Measurements from ENCODE around the gene KRTAP3-2.

The KRTAP3-2 gene

GRCh38 chr17:41009936-41010335, 10.2 kb upstream of the KRTAP3-2 start:
- DNase-seq, result no peak

GRCh38 chr17:41009301-41009760, 9.6 kb upstream of the KRTAP3-2 start:
- no peak for DNase-seq

- no peak for DNase-seq
Measured at GRCh38 chr17:41008811-41009210, 9.1 kb upstream of the KRTAP3-2 start, which contains the start of gene KRTAP3-1. TSS of gene KRTAP3-1 (minus strand) at chr17:41009128. CDS start at chr17:41009074, 54 bp downstream.

GRCh38 chr17:41004397-41004796, 4.7 kb upstream of the KRTAP3-2 start:
- no peak for DNase-seq

GRCh38 chr17:41003926-41004325, 4.2 kb upstream of the KRTAP3-2 start:
- DNase-seq, result no peak

- no peak for DNase-seq
Measured at GRCh38 chr17:41002814-41003213, 3.1 kb upstream of the KRTAP3-2 start.

GRCh38 chr17:41001795-41002194, 2.1 kb upstream of the KRTAP3-2 start:
- no peak for DNase-seq

GRCh38 chr17:40997361-40997760, 2.3 kb downstream of the KRTAP3-2 start:
- DNase-seq, result no peak

- DNase-seq, result no peak
Measured at GRCh38 chr17:40996829-40997228, 2.9 kb downstream of the KRTAP3-2 start.

GRCh38 chr17:40995116-40995515, 4.6 kb downstream of the KRTAP3-2 start:
- DNase-seq, result no peak

- no peak for DNase-seq
Measured at GRCh38 chr17:40993839-40994238, 5.9 kb downstream of the KRTAP3-2 start, which contains the start of gene KRTAP3-3. TSS of gene KRTAP3-3 (minus strand) at chr17:40994164. CDS start at chr17:40994097, 67 bp downstream.

GRCh38 chr17:40993084-40993483, 6.6 kb downstream of the KRTAP3-2 start:
- no peak for DNase-seq

GRCh38 chr17:40992666-40993065, 7.0 kb downstream of the KRTAP3-2 start:
- DNase-seq, result no peak

- no peak for DNase-seq
Measured at GRCh38 chr17:40986920-40987319, 12.8 kb downstream of the KRTAP3-2 start.

GRCh38 chr17:40984226-40984625, 15.5 kb downstream of the KRTAP3-2 start, which contains the start of gene KRT40:
TSS of gene KRT40 (minus strand) at chr17:40984326. CDS start at chr17:40984273, 53 bp downstream.
- no peak for DNase-seq

- no peak for DNase-seq
Measured at GRCh38 chr17:40981115-40981514, 18.6 kb downstream of the KRTAP3-2 start.

GRCh38 chr17:40980596-40980995, 19.1 kb downstream of the KRTAP3-2 start:
- DNase-seq, result peak; percentile 58

- no peak for DNase-seq
Measured at GRCh38 chr17:40980117-40980516, 19.6 kb downstream of the KRTAP3-2 start.

GRCh38 chr17:40978575-40979151, 21.0 kb downstream of the KRTAP3-2 start:
- no peak for DNase-seq

- no peak for DNase-seq
Measured at GRCh38 chr17:40975516-40975915, 24.2 kb downstream of the KRTAP3-2 start.

- DNase-seq, result no peak
Measured at GRCh38 chr17:40974366-40974765, 25.3 kb downstream of the KRTAP3-2 start.

GRCh38 chr17:40967582-40967981, 32.1 kb downstream of the KRTAP3-2 start:
- DNase-seq, result no peak

- no peak for DNase-seq
Measured at GRCh38 chr17:40966848-40967247, 32.9 kb downstream of the KRTAP3-2 start, which contains the start of gene KRT39. TSS of gene KRT39 (minus strand) at chr17:40966948. CDS start at chr17:40966856, 92 bp downstream.

GRCh38 chr17:40963838-40964237, 35.9 kb downstream of the KRTAP3-2 start:
- DNase-seq, result no peak

GRCh38 chr17:40962059-40962561, 37.6 kb downstream of the KRTAP3-2 start:
- no peak for DNase-seq
